LNCaP clone FGC (cell line): ENCODE measurements around the gene MKX.

ENCODE experiments used
- DNase-seq: peaks from one replicate; pipeline ENCODE4 v3.0.0-alpha.2; 2011; ENCODE audit warnings: low read depth
- H3K4me3 ChIP-seq: 2 replicates; pipeline ENCODE4 v1.5.1; 2011; ENCODE audit warnings: mild to moderate bottlenecking, low read depth, low read length, control low read depth
- CTCF ChIP-seq: IDR thresholded peaks from 2 replicates; pipeline ENCODE4 v1.5.1; 2012; ENCODE audit warnings: mild to moderate bottlenecking; ENCODE audit not compliant: control insufficient read depth, insufficient read depth; ENCODE audit errors: extremely low read depth

MKX gene

GRCh38 chr10:27635699-27636270 is 109.8 kb downstream of the MKX start:
- no peak for TF ChIP-seq CTCF
- H3K4me3 ChIP-seq = no peak overlapping the region

GRCh38 chr10:27635290-27635689 is 110.3 kb downstream of the MKX start:
- H3K4me3 ChIP-seq = no peak overlapping the region
- no peak for TF ChIP-seq CTCF
- no peak for DNase-seq

More at GRCh38 chr10:27635699-27636270, 109.8 kb downstream of the MKX start:
- DNase-seq = no peak

- DNase-seq = no peak
- no peak for TF ChIP-seq CTCF
- no peak overlapping the region for H3K4me3 ChIP-seq
Measured at GRCh38 chr10:27628621-27629020, 117.0 kb downstream of the MKX start.

- no peak for TF ChIP-seq CTCF
- no peak overlapping the region for H3K4me3 ChIP-seq
- DNase-seq = no peak
Measured at GRCh38 chr10:27626890-27627289, 118.7 kb downstream of the MKX start.

- no peak overlapping the region for H3K4me3 ChIP-seq
- no peak for DNase-seq
- TF ChIP-seq CTCF = no peak
Measured at GRCh38 chr10:27625452-27626211, 120.0 kb downstream of the MKX start.

GRCh38 chr10:27624941-27625340 is 120.7 kb downstream of the MKX start:
- no peak overlapping the region for H3K4me3 ChIP-seq
- no peak for DNase-seq
- TF ChIP-seq CTCF = no peak
